PC-3 (cell line): ENCODE data around the gene SLC19A2. TPM values are rescaled to one million over a fixed set of nuclear protein-coding genes. Genes with fewer than 3 reads are reported as not detected.
A peak's percentile ranks its signal among the peaks of the same experiment; 100 is the strongest.

Source experiments
- ATAC-seq: fragments of 200-7000 bp; cut with Tn5 transposase; 2 replicates; pipeline ENCODE4 v1.9.1; 2020; ENCODE audit warnings: mild to moderate bottlenecking, moderate library complexity
- BruUV-seq: library from RNA; stranded (reverse); fragments of 400-500 nt; replicated peaks from 2 replicates; lab custom pipeline; 2021; lab: Mats Ljungman, UMichigan
- CTCF ChIA-PET: fragments of 300-600 bp; sonication (Branson Sonifier 250); formaldehyde crosslinking; loops from one replicate; lab custom pipeline; 2022; ENCODE audit warnings: antibody characterized with exemption; lab: Charles Lee
- POLR2A ChIA-PET: fragments of 300-600 bp; sonication (Branson Sonifier 250); formaldehyde crosslinking; loops from one replicate; lab custom pipeline; 2022; ENCODE audit warnings: antibody characterized with exemption; ENCODE audit not compliant: unreplicated experiment; lab: Charles Lee
- DNase-seq: peaks from one replicate; pipeline ENCODE4 v3.0.0-alpha.2; 2015
- H2AFZ ChIP-seq: fragments of 300-600 bp; sonication (generic); 2 replicates; pipeline ENCODE4 v1.6.0; 2016; ENCODE audit warnings: antibody characterized with exemption, low read length
- H3F3A ChIP-seq: fragments of 300-600 bp; sonication (generic); one replicate; pipeline ENCODE4 v1.6.0; 2017; ENCODE audit warnings: antibody characterized with exemption, low read length, control low read depth, mild to moderate bottlenecking; ENCODE audit not compliant: unreplicated experiment
- H3K27ac ChIP-seq: fragments of 300-600 bp; sonication (generic); 2 replicates; pipeline ENCODE4 v1.5.1; 2016; ENCODE audit warnings: mild to moderate bottlenecking, low read length
- H3K27me3 ChIP-seq: fragments of 300-600 bp; sonication (generic); 2 replicates; pipeline ENCODE4 v1.6.1; 2016; ENCODE audit warnings: low read length, mixed read lengths
- H3K36me3 ChIP-seq: fragments of 300-600 bp; sonication (generic); 2 replicates; pipeline ENCODE4 v1.6.1; 2016; ENCODE audit warnings: low read depth, mixed run types, low read length, mixed read lengths
- H3K4me1 ChIP-seq: fragments of 300-600 bp; sonication (generic); 2 replicates; pipeline ENCODE4 v1.5.1; 2016; ENCODE audit warnings: low read length; ENCODE audit not compliant: insufficient read depth
- H3K4me2 ChIP-seq: fragments of 300-600 bp; sonication (generic); 2 replicates; pipeline ENCODE4 v1.6.0; 2016; ENCODE audit warnings: low read length
- H3K4me3 ChIP-seq: fragments of 300-600 bp; sonication (generic); 2 replicates; pipeline ENCODE4 v1.5.1; 2016; ENCODE audit warnings: mild to moderate bottlenecking, low read length, mixed read lengths
- H3K79me2 ChIP-seq: fragments of 300-600 bp; sonication (generic); 2 replicates; pipeline ENCODE4 v1.6.1; 2017; ENCODE audit warnings: low read length, mixed read lengths
- H3K9ac ChIP-seq: fragments of 300-600 bp; sonication (generic); 2 replicates; pipeline ENCODE4 v1.6.0; 2016; ENCODE audit warnings: mild to moderate bottlenecking, low read length
- H3K9me2 ChIP-seq: fragments of 300-600 bp; sonication (generic); replicated peaks from 2 replicates; pipeline ENCODE4 v1.6.1; 2016; ENCODE audit warnings: mixed run types, low read length, mixed read lengths
- H3K9me3 ChIP-seq: fragments of 300-600 bp; sonication (generic); 2 replicates; pipeline ENCODE4 v1.6.1; 2016; ENCODE audit warnings: low read length, mixed read lengths
- H4K20me1 ChIP-seq: fragments of 300-600 bp; sonication (generic); 2 replicates; pipeline ENCODE4 v1.6.1; 2016; ENCODE audit warnings: low read length, mixed read lengths
- EZH2 ChIP-seq: fragments of 300-600 bp; sonication (generic); IDR thresholded peaks from one replicate; pipeline ENCODE4 v1.6.1; 2017; ENCODE audit warnings: antibody characterized with exemption, mild to moderate bottlenecking, low read length; ENCODE audit not compliant: unreplicated experiment
- EZH2phosphoT487 ChIP-seq: fragments of 300-600 bp; sonication (generic); IDR thresholded peaks from 2 replicates; pipeline ENCODE4 v1.6.1; 2018; ENCODE audit warnings: mild to moderate bottlenecking, antibody characterized with exemption, low read length, borderline replicate concordance
- intact Hi-C: fragments of 100-400 bp; cut with micrococcal nuclease; formaldehyde crosslinking; loops from 2 replicates; pipeline ENCODE4 v1.9.0; 2023
- total RNA-seq: library from RNA; depleted of rRNA; stranded (reverse); fragments of >200 nt; gene quantifications from 2 replicates; pipeline ENCODE4 v1.2.3, GENCODE V29; 2014
- TF ChIP-seq, protein P1 (sequence below): fragments of 300-600 bp; sonication (generic); conservative IDR thresholded peaks from 2 replicates; pipeline ENCODE4 v1.5.1; 2017; ENCODE audit warnings: antibody characterized with exemption, low read depth, mild to moderate bottlenecking, low read length

The SLC19A2 gene
- total RNA-seq, 1 experiment from 2014 or later: 11.0 TPM

- no peak overlapping the region for H3K27ac ChIP-seq
- no TSS peak for BruUV-seq
- intact Hi-C loops: no loop called here
Measured at GRCh38 chr1:169460191-169460833, 25.4 kb downstream of the SLC19A2 start.

GRCh38 chr1:169457443-169457842, 28.3 kb downstream of the SLC19A2 start:
- BruUV-seq: no TSS peak
- Histone ChIP-seq H3K36me3 (no peaks in the 10 kb centered on the region), H3K27me3 (no peaks in the 10 kb centered on the region), H3K9me2 (no peaks in the 10 kb centered on the region), H3K79me2 (no peaks in the 10 kb centered on the region), H4K20me1 (no peaks in the 10 kb centered on the region), H3F3A (no peaks in the 10 kb centered on the region), H3K4me2 (no peak overlapping the region), H2AFZ (no peak overlapping the region), H3K4me1 (peaks cover 4% of the 10 kb centered on the region; the same call in 1 of the 2 replicates), H3K9me3 (no peaks in the 10 kb centered on the region), H3K9ac (no peak overlapping the region), H3K27ac (no peak overlapping the region), H3K4me3 (no peak overlapping the region)
- DNase-seq (no peak), ATAC-seq (no peak)
- no peak for TF ChIP-seq EZH2
- no peak for TF ChIP-seq EZH2phosphoT487
- TF ChIP-seq, protein P1, sequence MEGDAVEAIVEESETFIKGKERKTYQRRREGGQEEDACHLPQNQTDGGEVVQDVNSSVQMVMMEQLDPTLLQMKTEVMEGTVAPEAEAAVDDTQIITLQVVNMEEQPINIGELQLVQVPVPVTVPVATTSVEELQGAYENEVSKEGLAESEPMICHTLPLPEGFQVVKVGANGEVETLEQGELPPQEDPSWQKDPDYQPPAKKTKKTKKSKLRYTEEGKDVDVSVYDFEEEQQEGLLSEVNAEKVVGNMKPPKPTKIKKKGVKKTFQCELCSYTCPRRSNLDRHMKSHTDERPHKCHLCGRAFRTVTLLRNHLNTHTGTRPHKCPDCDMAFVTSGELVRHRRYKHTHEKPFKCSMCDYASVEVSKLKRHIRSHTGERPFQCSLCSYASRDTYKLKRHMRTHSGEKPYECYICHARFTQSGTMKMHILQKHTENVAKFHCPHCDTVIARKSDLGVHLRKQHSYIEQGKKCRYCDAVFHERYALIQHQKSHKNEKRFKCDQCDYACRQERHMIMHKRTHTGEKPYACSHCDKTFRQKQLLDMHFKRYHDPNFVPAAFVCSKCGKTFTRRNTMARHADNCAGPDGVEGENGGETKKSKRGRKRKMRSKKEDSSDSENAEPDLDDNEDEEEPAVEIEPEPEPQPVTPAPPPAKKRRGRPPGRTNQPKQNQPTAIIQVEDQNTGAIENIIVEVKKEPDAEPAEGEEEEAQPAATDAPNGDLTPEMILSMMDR: no peak
- CTCF ChIA-PET: no interaction called here
- POLR2A ChIA-PET: no interaction called here
- intact Hi-C loops: no loop called here

More at GRCh38 chr1:169460191-169460833, 25.4 kb downstream of the SLC19A2 start:
- Histone ChIP-seq H3K27me3 (no peaks in the 10 kb centered on the region), H3K79me2 (no peaks in the 10 kb centered on the region), H4K20me1 (no peaks in the 10 kb centered on the region), H3F3A (no peaks in the 10 kb centered on the region), H2AFZ (no peak overlapping the region), H3K36me3 (no peaks in the 10 kb centered on the region; the same call in 1 of the 2 replicates), H3K9me2 (no peaks in the 10 kb centered on the region), H3K9ac (no peak overlapping the region), H3K9me3 (no peaks in the 10 kb centered on the region), H3K4me2 (no peak overlapping the region), H3K4me1 (peaks cover 4% of the 10 kb centered on the region; the same call in 1 of the 2 replicates), H3K4me3 (no peak overlapping the region)
- ChIA-PET CTCF (no interaction called here), POLR2A (no interaction called here)
- no peak for ATAC-seq
- TF ChIP-seq EZH2phosphoT487 (no peak), EZH2 (no peak)
- TF ChIP-seq, protein P1: no peak
- DNase-seq: no peak

DNA sequence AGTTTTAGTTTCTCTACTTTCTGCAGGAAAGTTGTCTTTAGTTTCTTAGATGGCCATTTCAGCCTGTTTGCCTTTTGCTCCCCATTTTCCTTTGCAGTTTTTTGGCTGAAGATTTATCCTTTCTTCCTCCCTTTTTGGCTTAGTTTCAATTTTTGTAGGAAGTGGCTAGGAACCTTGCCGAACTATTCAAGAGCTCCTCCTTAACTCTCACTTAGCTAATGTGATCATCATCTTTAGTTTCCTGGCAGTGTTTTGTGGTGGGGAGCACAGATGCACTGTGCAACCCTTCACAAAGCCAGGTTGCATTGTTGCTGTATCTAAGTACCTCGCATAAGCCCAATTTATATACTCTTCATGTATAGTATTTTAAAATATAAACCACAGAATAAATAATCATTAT, 29.7 kb downstream of the SLC19A2 start:
- intact Hi-C loops: no loop called here
- H3F3A ChIP-seq: no peaks in the 10 kb centered on the region
- ChIA-PET CTCF (interaction anchor here (0.7 kb wide), 1 partner anchor 1003 kb away, joined by 3 read pairs; no protein-coding TSS in a partner anchor), POLR2A (no interaction called here)
- H3K27ac ChIP-seq: no peak overlapping the region
- H3K79me2 ChIP-seq: no peaks in the 10 kb centered on the region
- H3K4me3 ChIP-seq: no peak overlapping the region
- ATAC-seq: peak; percentile 24; the same call in 1 of the 2 replicates
- BruUV-seq: no TSS peak
- no peaks in the 10 kb centered on the region for H3K36me3 ChIP-seq
- H3K9me3 ChIP-seq: no peaks in the 10 kb centered on the region
- H4K20me1 ChIP-seq: no peaks in the 10 kb centered on the region
- peaks cover 4% of the 10 kb centered on the region; the same call in 1 of the 2 replicates for H3K4me1 ChIP-seq
- H3K9me2 ChIP-seq: no peaks in the 10 kb centered on the region
- no peak overlapping the region for H3K9ac ChIP-seq
- H3K4me2 ChIP-seq: no peak overlapping the region
- H2AFZ ChIP-seq: 0 out of 2 replicates have a peak overlapping the region, but pooled peaks have one; percentile 25
- peak; percentile 17 for DNase-seq
- H3K27me3 ChIP-seq: no peaks in the 10 kb centered on the region
- TF ChIP-seq EZH2phosphoT487 (no peak), EZH2 (no peak)
- TF ChIP-seq, protein P1: no peak
